Panc1 (cell line): Measurements from ENCODE around the gene ASCC2. TPM values are rescaled to one million over a fixed set of nuclear protein-coding genes. Genes with fewer than 3 reads are reported as not detected.

Experiments used
- ATAC-seq: fragments of 200-7000 bp; cut with Tn5 transposase; 2 replicates; pipeline ENCODE4 v1.9.1; 2020; ENCODE audit warnings: mild to moderate bottlenecking, moderate library complexity
- Bru-seq: library from RNA; stranded (reverse); fragments of 400-500 nt; gene quantifications from one replicate; lab custom pipeline; 2021; lab: Mats Ljungman, UMichigan
- BruChase-seq, 2 experiments: library from RNA; stranded (reverse); fragments of 400-500 nt; gene quantifications; one replicate each; lab custom pipeline; 2021; lab: Mats Ljungman, UMichigan
- BruUV-seq: library from RNA; stranded (reverse); fragments of 400-500 nt; replicated peaks from 2 replicates; lab custom pipeline; 2021; lab: Mats Ljungman, UMichigan
- CTCF ChIA-PET: fragments of 300-600 bp; sonication (Branson Sonifier 250); formaldehyde crosslinking; loops from one replicate; lab custom pipeline; 2022; ENCODE audit warnings: antibody characterized with exemption; lab: Charles Lee
- POLR2A ChIA-PET: fragments of 300-600 bp; sonication (Branson Sonifier 250); formaldehyde crosslinking; loops from one replicate; lab custom pipeline; 2022; ENCODE audit warnings: antibody characterized with exemption; lab: Charles Lee
- DNase-seq: peaks from one replicate; pipeline ENCODE4 v3.0.0-alpha.2; 2010; ENCODE audit warnings: low read depth, low spot score
- H3K27ac ChIP-seq: 2 replicates; pipeline ENCODE4 v1.5.1; 2011; ENCODE audit warnings: mild to moderate bottlenecking, low read length, inconsistent platforms
- H3K27me3 ChIP-seq: fragments of 200-500 bp; sonication (Bioruptor generic); 2 replicates; pipeline ENCODE4 v1.6.0; 2014; ENCODE audit warnings: low read length, inconsistent platforms; ENCODE audit not compliant: control insufficient read depth, insufficient read depth
- H3K36me3 ChIP-seq: fragments of 200-500 bp; sonication (Bioruptor generic); 2 replicates; pipeline ENCODE4 v1.5.1; 2014; ENCODE audit warnings: inconsistent platforms, mild to moderate bottlenecking, low read length, moderate library complexity; ENCODE audit not compliant: control insufficient read depth, insufficient read depth
- H3K4me1 ChIP-seq: 2 replicates; pipeline ENCODE4 v1.5.1; 2011; ENCODE audit warnings: inconsistent platforms, mild to moderate bottlenecking, low read length, moderate library complexity; ENCODE audit not compliant: control insufficient read depth, insufficient read depth
- H3K4me3 ChIP-seq, 2 experiments: 2 replicates each; pipeline ENCODE4 v1.5.1; 2011 to 2012; ENCODE audit warnings: low read depth in 2 of 2, low read length in 2 of 2, mild to moderate bottlenecking in 2 of 2, inconsistent platforms in 1 of 2, moderate library complexity in 1 of 2
- H3K9me3 ChIP-seq: fragments of 200-500 bp; sonication (Bioruptor generic); 2 replicates; pipeline ENCODE4 v1.5.1; 2014; ENCODE audit warnings: low read depth, mild to moderate bottlenecking, inconsistent platforms, low read length, moderate library complexity; ENCODE audit not compliant: control insufficient read depth, insufficient read depth
- POLR2AphosphoS5 ChIP-seq: IDR thresholded peaks from 2 replicates; pipeline ENCODE4 v1.6.1; 2012; ENCODE audit warnings: mild to moderate bottlenecking, low read depth, low read length, moderate library complexity
- SIN3A ChIP-seq: IDR thresholded peaks from 2 replicates; pipeline ENCODE4 v1.6.1; 2012; ENCODE audit warnings: low read depth, mild to moderate bottlenecking, low read length, moderate library complexity, borderline replicate concordance; ENCODE audit not compliant: insufficient read depth
- TCF7L2 ChIP-seq: IDR thresholded peaks from 2 replicates; pipeline ENCODE4 v1.6.1; 2011; ENCODE audit warnings: mild to moderate bottlenecking, low read depth, low read length, inconsistent platforms
- in situ Hi-C: cut with HindIII; loops from 2 replicates; pipeline ENCODE4 v1.10.0; 2016; ENCODE audit warnings: low sequenced_read_pairs, low pct_unique_long_range_greater_than_20kb
- intact Hi-C: fragments of 100-400 bp; cut with micrococcal nuclease; formaldehyde crosslinking; loops from one replicate; pipeline ENCODE4 v1.10.0; 2022; ENCODE audit not compliant: unreplicated experiment
- long read RNA-seq: library from polyadenylated mRNA; unstranded; transcript quantifications from one replicate; pipeline ENCODE4 v2.0.0, GENCODE V29; 2021; ENCODE audit not compliant: unreplicated experiment
- polyA plus RNA-seq: library from polyadenylated mRNA; unstranded; fragments of >200 nt; gene quantifications from one replicate; pipeline ENCODE4 v1.2.1, GENCODE V29; 2012; ENCODE audit warnings: missing spikeins; ENCODE audit not compliant: insufficient read length
- total RNA-seq: library from RNA; stranded (reverse); gene quantifications from one replicate; pipeline ENCODE4 v1.2.1, GENCODE V29; 2021; ENCODE audit not compliant: unreplicated experiment
- TF ChIP-seq, protein P1 (sequence below): fragments of 450-650 bp; IDR thresholded peaks from 2 replicates; pipeline ENCODE4 v1.5.1; 2017; ENCODE audit warnings: mild to moderate bottlenecking
- TF ChIP-seq, protein P2 (sequence below), 2 experiments: IDR thresholded peaks; 2 replicates each; pipeline ENCODE4 v1.6.1; 2011 to 2012; ENCODE audit warnings: low read depth in 2 of 2, control low read depth in 1 of 2, low read length in 1 of 2, mild to moderate bottlenecking in 1 of 2, moderate library complexity in 1 of 2; ENCODE audit not compliant: insufficient read depth in 1 of 2

ASCC2 gene, protein sequence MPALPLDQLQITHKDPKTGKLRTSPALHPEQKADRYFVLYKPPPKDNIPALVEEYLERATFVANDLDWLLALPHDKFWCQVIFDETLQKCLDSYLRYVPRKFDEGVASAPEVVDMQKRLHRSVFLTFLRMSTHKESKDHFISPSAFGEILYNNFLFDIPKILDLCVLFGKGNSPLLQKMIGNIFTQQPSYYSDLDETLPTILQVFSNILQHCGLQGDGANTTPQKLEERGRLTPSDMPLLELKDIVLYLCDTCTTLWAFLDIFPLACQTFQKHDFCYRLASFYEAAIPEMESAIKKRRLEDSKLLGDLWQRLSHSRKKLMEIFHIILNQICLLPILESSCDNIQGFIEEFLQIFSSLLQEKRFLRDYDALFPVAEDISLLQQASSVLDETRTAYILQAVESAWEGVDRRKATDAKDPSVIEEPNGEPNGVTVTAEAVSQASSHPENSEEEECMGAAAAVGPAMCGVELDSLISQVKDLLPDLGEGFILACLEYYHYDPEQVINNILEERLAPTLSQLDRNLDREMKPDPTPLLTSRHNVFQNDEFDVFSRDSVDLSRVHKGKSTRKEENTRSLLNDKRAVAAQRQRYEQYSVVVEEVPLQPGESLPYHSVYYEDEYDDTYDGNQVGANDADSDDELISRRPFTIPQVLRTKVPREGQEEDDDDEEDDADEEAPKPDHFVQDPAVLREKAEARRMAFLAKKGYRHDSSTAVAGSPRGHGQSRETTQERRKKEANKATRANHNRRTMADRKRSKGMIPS
- total RNA-seq (52.0 TPM), Bru-seq, nascent RNA (percentile 68 among the genes with signal in this experiment), BruChase-seq, experiment 1, labeled RNA remaining after a 2-hour chase (percentile 68 among the genes with signal in this experiment), BruChase-seq, experiment 2, labeled RNA remaining after a 6-hour chase (percentile 71 among the genes with signal in this experiment)
- polyA plus RNA-seq = 64.3 TPM
- long read RNA-seq, transcript ASCC2-201 (20 exons, 2,793 nt) = minor isoform, 17 of 136 reads
- long read RNA-seq, transcript ASCC2-202 (21 exons, 2,823 nt) = major isoform, 39 of 136 reads
- long read RNA-seq, partial matches to known transcripts = 41 of 136 reads
- long read RNA-seq, other reads (novel, unspliced or antisense) = 37 of 136 reads

DNA sequence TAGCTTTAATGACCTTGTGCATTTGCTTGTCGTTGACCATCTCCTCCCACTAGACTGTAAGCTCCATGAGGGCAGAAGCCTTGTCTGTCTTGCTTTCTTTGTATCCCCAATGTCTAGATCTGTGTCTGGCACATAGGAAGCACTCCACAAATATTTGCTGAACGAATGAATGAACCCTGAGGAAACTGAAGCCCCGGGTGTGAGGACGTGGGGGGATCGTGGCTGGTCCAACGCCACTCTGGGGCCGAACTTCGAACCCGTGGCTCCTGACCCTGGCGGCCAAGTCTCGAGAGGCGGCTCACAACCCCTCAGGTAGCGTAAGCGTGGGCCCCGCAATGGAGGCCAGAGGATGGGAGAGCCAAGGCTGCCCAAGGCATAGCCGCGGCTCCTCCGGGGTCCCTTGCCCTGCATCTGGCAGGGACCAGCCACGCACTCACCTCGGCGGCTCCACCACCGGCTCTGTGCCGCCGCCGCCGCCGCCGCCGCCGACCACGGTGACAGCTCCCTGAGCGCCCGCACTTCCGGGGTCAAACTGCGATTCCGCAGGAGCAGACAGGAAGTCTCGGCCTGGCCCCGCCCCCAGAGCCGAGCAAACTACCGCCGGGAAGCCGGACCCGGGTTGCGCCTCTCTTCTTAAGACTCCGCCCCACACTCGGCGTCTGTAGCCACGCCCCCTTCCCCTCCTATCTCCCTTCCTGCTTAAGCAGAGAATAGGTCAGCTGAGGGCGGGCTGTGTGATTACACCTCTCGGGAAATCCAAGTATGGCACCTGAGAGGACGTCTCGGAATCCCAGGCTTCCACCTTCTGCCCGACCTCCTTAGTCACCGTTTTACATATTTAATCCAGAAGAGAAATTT, at the start of gene ASCC2:
ASCC2 (minus strand) TSS at position 534 of the 858 bp plus-strand sequence. CDS start 5,949 bp downstream, outside the sequence.
- ATAC-seq (peak; percentile 98), DNase-seq (peak; percentile 82)
- Histone ChIP-seq H3K9me3 (no peaks in the 10 kb centered on the region), H3K36me3 (no peaks in the 10 kb centered on the region), H3K4me1 (peaks cover 3% of the 10 kb centered on the region; the same call in 1 of the 2 replicates), H3K27ac (peak within 1 kb of the TSS; percentile 92), H3K4me3 (peak within 1 kb of the TSS; percentile 84 to 92), H3K27me3 (no peaks in the 10 kb centered on the region)
- in situ Hi-C loops = no loop called here
- ChIA-PET CTCF (interaction anchor here (0.6 kb wide), 1 partner anchor 124 kb away, joined by 5 read pairs; no protein-coding TSS in a partner anchor), POLR2A (interaction anchor here (0.6 kb wide), 1 partner anchor 50 kb away, joined by 5 read pairs; no protein-coding TSS in a partner anchor)
- BruUV-seq = TSS peak; percentile 88
- TF ChIP-seq, protein P1, sequence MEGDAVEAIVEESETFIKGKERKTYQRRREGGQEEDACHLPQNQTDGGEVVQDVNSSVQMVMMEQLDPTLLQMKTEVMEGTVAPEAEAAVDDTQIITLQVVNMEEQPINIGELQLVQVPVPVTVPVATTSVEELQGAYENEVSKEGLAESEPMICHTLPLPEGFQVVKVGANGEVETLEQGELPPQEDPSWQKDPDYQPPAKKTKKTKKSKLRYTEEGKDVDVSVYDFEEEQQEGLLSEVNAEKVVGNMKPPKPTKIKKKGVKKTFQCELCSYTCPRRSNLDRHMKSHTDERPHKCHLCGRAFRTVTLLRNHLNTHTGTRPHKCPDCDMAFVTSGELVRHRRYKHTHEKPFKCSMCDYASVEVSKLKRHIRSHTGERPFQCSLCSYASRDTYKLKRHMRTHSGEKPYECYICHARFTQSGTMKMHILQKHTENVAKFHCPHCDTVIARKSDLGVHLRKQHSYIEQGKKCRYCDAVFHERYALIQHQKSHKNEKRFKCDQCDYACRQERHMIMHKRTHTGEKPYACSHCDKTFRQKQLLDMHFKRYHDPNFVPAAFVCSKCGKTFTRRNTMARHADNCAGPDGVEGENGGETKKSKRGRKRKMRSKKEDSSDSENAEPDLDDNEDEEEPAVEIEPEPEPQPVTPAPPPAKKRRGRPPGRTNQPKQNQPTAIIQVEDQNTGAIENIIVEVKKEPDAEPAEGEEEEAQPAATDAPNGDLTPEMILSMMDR = no peak
- peak; percentile 78 for TF ChIP-seq POLR2AphosphoS5
- TF ChIP-seq SIN3A = peak; percentile 46; the same call in 1 of the 2 replicates
- TF ChIP-seq, protein P2, sequence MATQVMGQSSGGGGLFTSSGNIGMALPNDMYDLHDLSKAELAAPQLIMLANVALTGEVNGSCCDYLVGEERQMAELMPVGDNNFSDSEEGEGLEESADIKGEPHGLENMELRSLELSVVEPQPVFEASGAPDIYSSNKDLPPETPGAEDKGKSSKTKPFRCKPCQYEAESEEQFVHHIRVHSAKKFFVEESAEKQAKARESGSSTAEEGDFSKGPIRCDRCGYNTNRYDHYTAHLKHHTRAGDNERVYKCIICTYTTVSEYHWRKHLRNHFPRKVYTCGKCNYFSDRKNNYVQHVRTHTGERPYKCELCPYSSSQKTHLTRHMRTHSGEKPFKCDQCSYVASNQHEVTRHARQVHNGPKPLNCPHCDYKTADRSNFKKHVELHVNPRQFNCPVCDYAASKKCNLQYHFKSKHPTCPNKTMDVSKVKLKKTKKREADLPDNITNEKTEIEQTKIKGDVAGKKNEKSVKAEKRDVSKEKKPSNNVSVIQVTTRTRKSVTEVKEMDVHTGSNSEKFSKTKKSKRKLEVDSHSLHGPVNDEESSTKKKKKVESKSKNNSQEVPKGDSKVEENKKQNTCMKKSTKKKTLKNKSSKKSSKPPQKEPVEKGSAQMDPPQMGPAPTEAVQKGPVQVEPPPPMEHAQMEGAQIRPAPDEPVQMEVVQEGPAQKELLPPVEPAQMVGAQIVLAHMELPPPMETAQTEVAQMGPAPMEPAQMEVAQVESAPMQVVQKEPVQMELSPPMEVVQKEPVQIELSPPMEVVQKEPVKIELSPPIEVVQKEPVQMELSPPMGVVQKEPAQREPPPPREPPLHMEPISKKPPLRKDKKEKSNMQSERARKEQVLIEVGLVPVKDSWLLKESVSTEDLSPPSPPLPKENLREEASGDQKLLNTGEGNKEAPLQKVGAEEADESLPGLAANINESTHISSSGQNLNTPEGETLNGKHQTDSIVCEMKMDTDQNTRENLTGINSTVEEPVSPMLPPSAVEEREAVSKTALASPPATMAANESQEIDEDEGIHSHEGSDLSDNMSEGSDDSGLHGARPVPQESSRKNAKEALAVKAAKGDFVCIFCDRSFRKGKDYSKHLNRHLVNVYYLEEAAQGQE (IDR thresholded peaks at IDR 0.05; ENCODE audit: insufficient read depth in 1 of 2, low read depth in 2 of 2, low read length in 1 of 2) = no peak
- TF ChIP-seq TCF7L2 = no peak
- intact Hi-C loops = no loop called here
